Stimulated activated CD8-positive, alpha-beta memory T cell treated with anti-CD3 and anti-CD28 coated beads, Interleukin-12 subunit alpha, Interleukin-12 subunit beta, amount 100 ng/mL, for 1 hour (primary cell): ENCODE data around the gene DTNB.

Experiments used
- DNase-seq: peaks from one replicate; pipeline ENCODE4 v3.0.0-alpha.2; 2020; ENCODE audit warnings: low read depth

Gene DTNB

GRCh38 chr2:25454824-25455611 lies 218.4 kb downstream of the DTNB start:
- DNase-seq: no peak

GRCh38 chr2:25453199-25453905 lies 220.0 kb downstream of the DTNB start:
- DNase-seq: no peak

DNA sequence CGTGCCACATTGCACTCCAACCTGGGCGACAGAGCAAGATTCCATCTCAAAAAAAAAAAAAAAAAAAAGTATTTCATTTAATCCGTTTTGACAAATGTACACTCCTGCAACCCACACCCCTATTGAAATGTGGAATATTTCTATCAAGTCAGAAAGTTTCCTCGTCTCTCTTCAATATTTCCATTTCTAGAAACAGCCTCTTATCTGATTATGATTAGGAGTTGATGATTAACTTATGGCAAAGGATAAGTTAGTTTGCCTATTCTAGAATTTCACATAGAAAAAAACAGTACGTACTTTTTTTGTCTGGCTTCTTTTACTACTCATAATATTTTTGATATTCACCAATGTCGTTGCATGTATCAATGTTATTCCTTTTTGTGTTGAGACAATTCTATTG lies 224.6 kb downstream of the DTNB start:
- no peak for DNase-seq

- DNase-seq: no peak
Measured at GRCh38 chr2:25447018-25447417, 226.4 kb downstream of the DTNB start.

- DNase-seq: no peak
Measured at GRCh38 chr2:25446122-25446521, 227.3 kb downstream of the DTNB start.

- DNase-seq: no peak
Measured at GRCh38 chr2:25445464-25445863, 227.9 kb downstream of the DTNB start.

DNA sequence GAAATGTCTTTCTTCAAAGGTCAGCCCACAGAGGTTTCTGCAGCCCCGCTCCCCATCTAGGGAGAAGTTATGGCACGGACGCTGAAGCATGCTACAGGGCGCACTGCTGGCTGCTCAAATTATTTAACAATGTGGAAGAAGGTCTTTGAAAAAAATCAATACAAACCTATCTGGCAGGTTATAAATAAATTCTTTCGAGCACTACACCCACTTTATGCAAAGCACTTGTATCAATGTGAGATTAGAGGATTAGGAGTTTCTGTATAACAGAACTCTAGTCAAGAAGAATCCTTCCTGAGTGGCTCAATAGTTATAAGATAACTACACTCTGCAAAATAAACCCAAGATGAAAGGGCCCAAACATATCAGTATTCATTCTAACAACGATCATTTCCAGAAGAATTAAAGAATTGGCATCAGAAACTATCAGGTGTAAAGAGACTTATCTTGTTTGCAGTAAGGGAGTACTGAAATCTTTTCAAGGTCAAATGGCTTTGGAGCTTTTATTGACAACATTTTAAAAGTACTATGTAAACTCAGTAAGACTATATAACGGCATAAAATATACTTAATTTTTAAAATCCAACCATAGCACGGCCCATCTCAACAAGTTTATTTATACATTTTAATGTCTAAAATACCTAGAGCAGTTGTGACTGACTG lies 228.6 kb downstream of the DTNB start:
- no peak for DNase-seq

- DNase-seq: no peak
Measured at GRCh38 chr2:25443766-25444165, 229.6 kb downstream of the DTNB start.

GRCh38 chr2:25441353-25441752 lies 232.0 kb downstream of the DTNB start:
- DNase-seq: no peak

DNA sequence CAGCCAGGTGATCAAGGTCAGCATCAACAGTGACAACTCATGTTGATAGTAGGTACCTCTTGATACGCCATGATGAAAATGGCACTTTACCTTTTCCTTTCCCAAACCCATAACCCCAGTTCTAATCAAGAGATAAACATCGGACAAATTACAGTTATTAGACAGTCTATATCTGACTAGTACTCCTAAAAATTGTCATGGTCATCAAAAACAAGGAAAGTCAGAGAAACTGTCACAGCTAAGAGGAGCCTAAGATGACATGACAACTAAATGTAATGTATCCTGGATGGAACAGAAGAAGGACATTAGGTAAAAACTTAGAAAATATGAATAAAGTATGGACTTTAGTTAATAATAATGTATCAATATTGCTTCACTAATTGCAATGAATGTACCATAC lies 234.6 kb downstream of the DTNB start:
- DNase-seq: no peak

GRCh38 chr2:25437881-25438662 lies 235.3 kb downstream of the DTNB start:
- DNase-seq: no peak

- DNase-seq: no peak
Measured at GRCh38 chr2:25435421-25435820, 238.0 kb downstream of the DTNB start.

- no peak for DNase-seq
Measured at GRCh38 chr2:25431604-25432003, 241.8 kb downstream of the DTNB start.

DNA sequence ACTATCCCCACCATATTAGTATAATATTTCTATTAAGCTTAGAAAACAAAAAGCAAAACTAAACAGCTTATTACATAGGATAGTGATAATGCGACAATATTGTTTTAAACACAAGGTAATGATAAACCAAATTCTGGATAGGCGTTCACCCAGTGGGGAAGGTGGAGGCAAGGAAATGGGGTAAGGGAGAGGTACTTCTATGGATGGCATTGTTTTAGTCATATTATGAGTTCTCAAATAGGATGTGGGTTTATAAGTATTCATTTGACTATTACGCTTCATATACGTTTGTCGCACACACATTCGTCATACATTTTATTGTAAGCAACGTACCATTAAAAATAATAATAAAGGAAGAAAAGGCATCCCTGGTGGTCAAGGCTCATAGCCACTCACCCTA lies 242.8 kb downstream of the DTNB start:
- DNase-seq: no peak

DNA sequence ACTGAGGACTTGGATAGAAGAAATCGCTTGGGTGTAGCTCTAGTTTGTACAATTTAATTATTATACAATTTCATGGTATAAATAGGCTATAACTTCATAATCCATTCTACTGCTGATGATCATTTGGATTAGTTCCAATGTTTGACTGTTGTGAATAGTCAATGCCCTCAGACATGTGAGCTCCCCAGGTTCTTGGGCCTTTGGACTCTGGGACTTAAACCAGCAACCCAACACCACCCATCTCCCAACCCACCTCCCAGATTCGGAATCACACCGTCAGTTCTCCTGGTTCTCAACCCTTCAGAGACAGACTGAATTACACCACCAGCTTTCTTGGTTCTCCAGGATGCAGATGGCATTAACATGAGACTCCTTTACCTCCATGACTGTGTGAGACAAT lies 247.1 kb downstream of the DTNB start:
- no peak for DNase-seq

DNA sequence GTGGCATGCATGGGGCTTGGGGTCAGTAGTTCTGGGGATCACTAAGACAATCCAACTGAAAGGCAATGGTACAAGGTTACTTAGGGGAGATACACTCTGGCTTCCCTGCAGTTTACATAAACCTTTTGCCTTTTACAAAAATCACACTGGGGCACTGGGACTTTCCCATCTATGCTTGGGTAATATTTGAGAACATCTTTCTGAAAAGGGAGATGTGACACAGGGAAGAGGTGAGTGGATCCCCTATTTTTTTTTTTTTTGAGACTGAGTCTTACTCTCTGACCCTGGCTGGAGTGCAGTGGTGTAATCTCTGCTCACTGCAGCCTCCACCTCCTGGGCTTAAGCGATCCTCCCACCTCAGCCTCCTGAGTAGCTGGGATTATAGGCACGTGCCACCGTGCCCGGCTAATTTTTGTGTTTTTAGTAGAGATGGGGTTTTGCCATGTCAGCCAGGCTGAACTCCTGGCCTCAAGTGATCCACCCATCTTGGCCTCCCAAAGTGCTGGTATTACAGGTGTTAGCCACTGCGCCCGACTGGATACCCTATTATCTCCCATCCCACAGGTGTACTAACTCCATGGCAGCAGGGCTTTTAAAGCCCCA lies 248.8 kb downstream of the DTNB start:
- no peak for DNase-seq

GRCh38 chr2:25421820-25422411 lies 251.5 kb downstream of the DTNB start:
- no peak for DNase-seq

DNA sequence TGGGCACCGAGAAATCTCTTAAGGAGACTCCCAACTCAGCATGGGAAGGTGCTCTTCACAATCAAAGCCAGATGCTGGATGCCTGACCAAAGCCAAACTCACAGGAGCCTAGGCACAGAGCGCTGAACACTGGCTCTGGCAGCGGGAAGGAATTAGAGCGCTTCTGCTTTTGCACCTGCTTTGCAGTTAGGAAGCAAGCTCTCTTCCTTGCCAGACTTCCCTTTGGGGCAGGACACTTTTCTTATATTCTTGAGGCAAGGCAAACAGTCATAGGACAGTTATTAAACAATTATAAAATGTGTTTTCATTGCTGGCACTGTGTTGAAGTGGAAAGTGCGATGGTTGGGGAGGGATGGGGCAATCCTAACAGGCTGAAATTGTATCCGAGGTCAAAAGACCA lies 252.1 kb downstream of the DTNB start:
- no peak for DNase-seq

- no peak for DNase-seq
Measured at GRCh38 chr2:25420820-25421237, 252.5 kb downstream of the DTNB start.

GRCh38 chr2:25419678-25420242 lies 253.6 kb downstream of the DTNB start:
- DNase-seq: no peak
